Activated CD4-positive, alpha-beta memory T cell treated with anti-CD3 and anti-CD28 coated beads for 36 hours (primary cell): ENCODE data around the gene ADCY10. TPM values are rescaled to one million over a fixed set of nuclear protein-coding genes. Genes with fewer than 3 reads are reported as not detected.

Experiments
- CTCF ChIA-PET: fragments of 350-600 bp; sonication (Branson Sonifier 250); formaldehyde crosslinking; loops from one replicate; lab custom pipeline; 2021; ENCODE audit warnings: antibody characterized with exemption, inconsistent platforms; lab: Charles Lee
- POLR2A ChIA-PET: fragments of 350-600 bp; sonication (Branson Sonifier 250); formaldehyde crosslinking; loops from one replicate; lab custom pipeline; 2021; ENCODE audit warnings: antibody characterized with exemption; lab: Charles Lee
- DNase-seq: peaks from one replicate; pipeline ENCODE4 v3.0.0-alpha.2; 2020
- H3K27ac Mint-ChIP-seq: one replicate; pipeline ENCODE4 v1.8.0; 2021; ENCODE audit warnings: mixed read lengths
- H3K27me3 Mint-ChIP-seq: one replicate; pipeline ENCODE4 v1.8.0; 2021; ENCODE audit warnings: mixed read lengths
- H3K36me3 Mint-ChIP-seq: one replicate; pipeline ENCODE4 v1.8.0; 2021; ENCODE audit warnings: mixed read lengths
- H3K4me1 Mint-ChIP-seq: one replicate; pipeline ENCODE4 v1.8.0; 2021; ENCODE audit warnings: low read depth, mixed read lengths
- H3K4me3 Mint-ChIP-seq: one replicate; pipeline ENCODE4 v1.8.0; 2021; ENCODE audit warnings: mild to moderate bottlenecking, mixed read lengths
- H3K9me3 Mint-ChIP-seq: one replicate; pipeline ENCODE4 v1.8.0; 2021; ENCODE audit warnings: mixed read lengths
- intact Hi-C: fragments of 100-400 bp; cut with micrococcal nuclease; formaldehyde crosslinking; loops from one replicate; pipeline ENCODE4 v1.15.1; 2023
- total RNA-seq, 2 experiments: library from RNA; stranded (reverse); gene quantifications; one replicate each; pipeline ENCODE4 v1.2.3, GENCODE V29; 2021

ADCY10 gene, protein sequence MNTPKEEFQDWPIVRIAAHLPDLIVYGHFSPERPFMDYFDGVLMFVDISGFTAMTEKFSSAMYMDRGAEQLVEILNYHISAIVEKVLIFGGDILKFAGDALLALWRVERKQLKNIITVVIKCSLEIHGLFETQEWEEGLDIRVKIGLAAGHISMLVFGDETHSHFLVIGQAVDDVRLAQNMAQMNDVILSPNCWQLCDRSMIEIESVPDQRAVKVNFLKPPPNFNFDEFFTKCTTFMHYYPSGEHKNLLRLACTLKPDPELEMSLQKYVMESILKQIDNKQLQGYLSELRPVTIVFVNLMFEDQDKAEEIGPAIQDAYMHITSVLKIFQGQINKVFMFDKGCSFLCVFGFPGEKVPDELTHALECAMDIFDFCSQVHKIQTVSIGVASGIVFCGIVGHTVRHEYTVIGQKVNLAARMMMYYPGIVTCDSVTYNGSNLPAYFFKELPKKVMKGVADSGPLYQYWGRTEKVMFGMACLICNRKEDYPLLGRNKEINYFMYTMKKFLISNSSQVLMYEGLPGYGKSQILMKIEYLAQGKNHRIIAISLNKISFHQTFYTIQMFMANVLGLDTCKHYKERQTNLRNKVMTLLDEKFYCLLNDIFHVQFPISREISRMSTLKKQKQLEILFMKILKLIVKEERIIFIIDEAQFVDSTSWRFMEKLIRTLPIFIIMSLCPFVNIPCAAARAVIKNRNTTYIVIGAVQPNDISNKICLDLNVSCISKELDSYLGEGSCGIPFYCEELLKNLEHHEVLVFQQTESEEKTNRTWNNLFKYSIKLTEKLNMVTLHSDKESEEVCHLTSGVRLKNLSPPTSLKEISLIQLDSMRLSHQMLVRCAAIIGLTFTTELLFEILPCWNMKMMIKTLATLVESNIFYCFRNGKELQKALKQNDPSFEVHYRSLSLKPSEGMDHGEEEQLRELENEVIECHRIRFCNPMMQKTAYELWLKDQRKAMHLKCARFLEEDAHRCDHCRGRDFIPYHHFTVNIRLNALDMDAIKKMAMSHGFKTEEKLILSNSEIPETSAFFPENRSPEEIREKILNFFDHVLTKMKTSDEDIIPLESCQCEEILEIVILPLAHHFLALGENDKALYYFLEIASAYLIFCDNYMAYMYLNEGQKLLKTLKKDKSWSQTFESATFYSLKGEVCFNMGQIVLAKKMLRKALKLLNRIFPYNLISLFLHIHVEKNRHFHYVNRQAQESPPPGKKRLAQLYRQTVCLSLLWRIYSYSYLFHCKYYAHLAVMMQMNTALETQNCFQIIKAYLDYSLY (N-terminal part only)
- under 1 TPM in 1 of 2 experiments, not detected in 1; 0.05 TPM for total RNA-seq

DNA sequence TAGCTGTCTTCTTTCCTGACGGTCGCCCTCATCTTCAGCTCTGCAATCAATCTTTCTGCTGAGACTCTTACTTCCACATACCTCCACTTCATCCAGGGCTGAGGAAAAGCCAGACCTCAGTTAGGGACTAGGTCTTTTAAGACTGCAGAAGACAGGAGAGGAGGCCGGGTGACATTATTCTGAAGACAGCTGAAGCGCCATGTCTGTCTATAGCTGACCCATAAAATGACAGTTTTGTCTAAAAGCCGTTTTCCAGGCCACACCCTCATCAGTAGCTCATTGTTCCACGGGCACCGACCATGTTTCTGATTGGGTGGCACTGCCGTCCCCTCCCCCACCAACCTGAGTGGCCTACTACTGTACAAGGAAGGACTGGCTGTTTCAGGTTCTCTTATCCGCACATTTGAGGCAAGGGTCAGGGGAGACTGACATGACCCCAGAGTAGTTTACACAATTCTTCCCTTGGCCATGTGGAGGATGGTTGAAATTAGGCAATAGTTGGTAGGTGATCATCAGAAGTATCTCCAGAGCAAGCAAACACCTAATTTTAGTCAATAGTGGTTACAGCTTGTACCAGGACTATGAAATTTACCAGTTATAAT is at the start of gene ADCY10:
Gene ADCY10, minus strand, starts transcription at position 240 of the 602 bp plus-strand sequence. CDS start 8,994 bp downstream, outside the sequence.
- no peak within 1 kb of the TSS for H3K27ac Mint-ChIP-seq
- H3K36me3 Mint-ChIP-seq, result peaks cover 7% of the 10 kb centered on the region
- CTCF ChIA-PET, result no interaction called here
- intact Hi-C loops, result no loop called here
- POLR2A ChIA-PET, result no interaction called here
- H3K27me3 Mint-ChIP-seq, result no peaks in the 10 kb centered on the region
- no peak for DNase-seq
- H3K4me1 Mint-ChIP-seq, result no peaks in the 10 kb centered on the region
- no peak within 1 kb of the TSS for H3K4me3 Mint-ChIP-seq
- H3K9me3 Mint-ChIP-seq, result peaks cover 10% of the 10 kb centered on the region

DNA sequence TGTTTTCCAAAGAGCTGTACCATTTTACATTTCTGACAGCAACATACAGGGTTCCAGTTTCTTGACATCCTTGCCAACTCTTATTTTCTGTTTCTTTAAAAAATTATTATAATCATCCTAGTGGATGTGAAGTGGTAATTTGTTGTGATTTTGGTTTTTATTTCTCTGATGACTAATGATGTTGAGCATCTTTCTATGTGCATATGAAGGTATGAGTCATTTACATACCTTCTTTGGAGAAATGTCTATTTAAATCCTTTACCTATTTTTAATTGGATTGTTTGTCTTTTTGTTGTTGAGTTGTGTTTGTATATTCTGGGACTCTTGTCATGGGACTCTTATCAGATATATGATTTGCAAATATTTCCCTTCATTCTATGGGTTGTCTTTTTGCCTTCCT is 43.8 kb upstream of the ADCY10 start:
- H3K4me1 Mint-ChIP-seq, result peaks cover 17% of the 10 kb centered on the region
- intact Hi-C loops, result no loop called here
- H3K9me3 Mint-ChIP-seq, result no peaks in the 10 kb centered on the region
- ChIA-PET CTCF (interaction anchor here (0.7 kb wide), 1 partner anchor 125 kb away, joined by 3 read pairs; no protein-coding TSS in a partner anchor), POLR2A (no interaction called here)
- H3K27me3 Mint-ChIP-seq, result no peaks in the 10 kb centered on the region
- H3K27ac Mint-ChIP-seq, result no peak overlapping the region
- DNase-seq, result no peak
- peaks cover 26% of the 10 kb centered on the region for H3K36me3 Mint-ChIP-seq
- H3K4me3 Mint-ChIP-seq, result no peak overlapping the region

DNA sequence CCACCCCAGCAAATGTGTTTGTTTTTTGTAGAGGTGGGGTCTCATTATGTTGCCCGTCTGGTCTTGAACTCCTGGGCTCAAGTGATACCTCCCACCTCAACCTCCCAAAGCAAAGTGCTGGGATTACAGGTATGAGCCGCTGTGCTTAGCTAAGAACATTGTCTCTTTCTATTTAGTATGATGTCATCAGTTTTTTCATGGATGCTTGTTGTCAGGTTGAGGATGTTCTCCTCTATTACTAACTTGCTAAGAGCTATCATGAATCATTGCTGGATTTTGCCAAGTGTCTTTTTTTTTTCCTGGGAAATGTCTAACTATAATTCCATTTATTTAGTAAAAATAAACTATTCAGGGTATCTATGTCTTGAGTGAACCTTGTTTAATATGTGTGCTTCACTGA is 42.0 kb upstream of the ADCY10 start:
- CTCF ChIA-PET, result no interaction called here
- H3K9me3 Mint-ChIP-seq, result no peaks in the 10 kb centered on the region
- DNase-seq, result no peak

GRCh38 chr1:167950569-167950968 is 36.6 kb upstream of the ADCY10 start:
- Mint-ChIP-seq H3K4me1 (peaks cover 30% of the 10 kb centered on the region), H3K27ac (no peak overlapping the region), H3K4me3 (no peak overlapping the region), H3K27me3 (no peaks in the 10 kb centered on the region), H3K9me3 (no peaks in the 10 kb centered on the region), H3K36me3 (peaks cover 23% of the 10 kb centered on the region)
- intact Hi-C loops, result no loop called here
- DNase-seq, result no peak
- POLR2A ChIA-PET, result no interaction called here
- CTCF ChIA-PET, result no interaction called here

More for the DNA sequence above, 42.0 kb upstream of the ADCY10 start:
- POLR2A ChIA-PET, result no interaction called here
- H3K36me3 Mint-ChIP-seq, result peaks cover 22% of the 10 kb centered on the region
- H3K27ac Mint-ChIP-seq, result no peak overlapping the region
- H3K4me3 Mint-ChIP-seq, result no peak overlapping the region
- peaks cover 18% of the 10 kb centered on the region for H3K4me1 Mint-ChIP-seq
- no peaks in the 10 kb centered on the region for H3K27me3 Mint-ChIP-seq
- intact Hi-C loops, result no loop called here

DNA sequence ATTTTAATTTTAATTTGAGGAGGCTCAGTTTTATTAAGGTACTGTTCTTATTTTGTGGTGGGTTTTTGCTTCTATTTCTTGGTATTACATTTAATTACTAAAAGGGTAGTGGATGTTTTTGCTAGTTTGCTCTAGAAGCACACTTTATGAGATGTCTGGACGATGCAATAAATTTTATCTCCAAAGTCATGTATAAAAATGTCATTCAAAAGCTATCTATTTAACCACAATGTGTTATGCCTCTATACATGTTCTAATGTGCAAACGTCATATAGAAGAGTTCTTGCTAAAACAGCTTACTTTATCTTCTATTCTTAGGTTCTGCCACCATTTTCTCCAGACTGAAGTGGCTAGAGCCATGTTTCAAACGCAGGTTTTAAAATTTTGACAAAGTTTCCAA is 35.9 kb upstream of the ADCY10 start:
- intact Hi-C loops, result no loop called here
- no peaks in the 10 kb centered on the region for H3K27me3 Mint-ChIP-seq
- no peak for DNase-seq
- H3K27ac Mint-ChIP-seq, result no peak overlapping the region
- peaks cover 18% of the 10 kb centered on the region for H3K36me3 Mint-ChIP-seq
- no peak overlapping the region for H3K4me3 Mint-ChIP-seq
- H3K4me1 Mint-ChIP-seq, result peaks cover 35% of the 10 kb centered on the region
- CTCF ChIA-PET, result no interaction called here
- no peaks in the 10 kb centered on the region for H3K9me3 Mint-ChIP-seq
- POLR2A ChIA-PET, result no interaction called here

GRCh38 chr1:167947733-167948132 is 33.8 kb upstream of the ADCY10 start:
- Mint-ChIP-seq H3K27me3 (no peaks in the 10 kb centered on the region), H3K4me3 (no peak overlapping the region), H3K27ac (no peak overlapping the region), H3K36me3 (peaks cover 15% of the 10 kb centered on the region), H3K9me3 (peaks cover 4% of the 10 kb centered on the region), H3K4me1 (peaks cover 35% of the 10 kb centered on the region)
- DNase-seq, result no peak
- ChIA-PET CTCF (interaction anchor here (0.6 kb wide), 1 partner anchor 146 kb away, joined by 3 read pairs; no protein-coding TSS in a partner anchor), POLR2A (no interaction called here)
- intact Hi-C loops, result no loop called here

DNA sequence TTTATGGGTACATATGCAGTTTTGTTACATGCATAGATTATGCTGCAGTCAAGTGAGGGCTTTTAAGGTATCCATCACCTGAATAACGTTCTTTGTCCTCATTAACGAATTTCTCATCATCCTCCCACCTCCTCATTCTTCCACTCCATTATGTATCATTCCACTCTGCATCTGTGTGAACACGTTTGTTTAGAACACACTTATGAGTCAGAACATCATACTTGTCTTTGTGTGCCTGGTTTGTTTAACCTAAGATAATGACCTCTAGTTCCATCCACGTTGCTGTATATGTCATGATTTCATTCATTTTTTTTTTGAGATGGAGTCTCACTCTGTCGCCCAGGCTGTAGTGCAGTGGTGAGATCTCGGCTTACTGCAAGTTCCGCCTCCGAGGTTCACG is 29.6 kb upstream of the ADCY10 start:
- POLR2A ChIA-PET, result no interaction called here
- Mint-ChIP-seq H3K27ac (no peak overlapping the region), H3K9me3 (peaks cover 4% of the 10 kb centered on the region), H3K4me3 (no peak overlapping the region), H3K4me1 (peaks cover 30% of the 10 kb centered on the region), H3K27me3 (no peaks in the 10 kb centered on the region), H3K36me3 (peaks cover 8% of the 10 kb centered on the region)
- DNase-seq, result no peak
- CTCF ChIA-PET, result no interaction called here
- intact Hi-C loops, result no loop called here

- Mint-ChIP-seq H3K4me1 (peaks cover 17% of the 10 kb centered on the region), H3K4me3 (no peak overlapping the region), H3K27me3 (no peaks in the 10 kb centered on the region), H3K36me3 (peaks cover 16% of the 10 kb centered on the region), H3K9me3 (peaks cover 4% of the 10 kb centered on the region), H3K27ac (no peak overlapping the region)
- POLR2A ChIA-PET, result no interaction called here
- CTCF ChIA-PET, result no interaction called here
- DNase-seq, result no peak
- intact Hi-C loops, result no loop called here
Observed at GRCh38 chr1:167940264-167940663, 26.3 kb upstream of the ADCY10 start.

DNA sequence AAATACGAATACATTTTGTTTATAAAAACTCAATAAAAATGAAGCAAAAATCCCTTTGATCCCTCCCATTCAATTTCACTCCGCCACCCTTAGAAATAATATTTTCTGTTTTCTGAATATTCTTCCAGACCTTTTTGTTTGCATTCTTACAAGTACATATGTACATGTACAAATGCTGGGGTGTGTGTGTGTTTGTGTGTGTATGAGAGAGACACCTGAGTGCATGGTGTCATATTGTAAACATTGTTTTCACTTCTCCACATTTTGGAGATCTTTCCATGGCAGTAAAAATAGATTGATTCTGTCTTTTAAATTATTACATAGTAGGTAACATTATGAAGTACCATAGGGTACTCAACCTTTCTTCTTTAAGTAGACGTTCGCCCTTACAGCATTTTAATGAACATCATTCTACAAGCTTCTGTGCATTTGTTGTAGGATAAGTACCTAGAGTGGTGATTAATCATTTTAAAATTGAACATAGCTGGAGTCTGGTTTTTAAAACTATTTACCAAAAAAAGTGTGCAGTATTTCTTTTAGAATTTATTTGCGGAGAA is 24.2 kb upstream of the ADCY10 start:
- ChIA-PET POLR2A (no interaction called here), CTCF (interaction anchor here (5.3 kb wide), 1 partner anchor 145 kb away, joined by 27 read pairs; no protein-coding TSS in a partner anchor)
- Mint-ChIP-seq H3K27me3 (no peaks in the 10 kb centered on the region), H3K9me3 (no peaks in the 10 kb centered on the region), H3K36me3 (peaks cover 8% of the 10 kb centered on the region), H3K4me1 (peaks cover 28% of the 10 kb centered on the region), H3K4me3 (peak overlapping the region; percentile 91), H3K27ac (peak overlapping the region; percentile 53)
- DNase-seq, result no peak
- intact Hi-C loops, result loop anchor here (5.0 kb wide), 5 partner anchors 299 to 1954 kb away; partner anchors contain the start of genes POU2F1, RCSD1, SCYL3 and TADA1

GRCh38 chr1:167937709-167938010 is 23.7 kb upstream of the ADCY10 start:
- Mint-ChIP-seq H3K4me1 (peaks cover 31% of the 10 kb centered on the region), H3K4me3 (peak overlapping the region; percentile 91), H3K27me3 (no peaks in the 10 kb centered on the region), H3K27ac (peak overlapping the region; percentile 100), H3K9me3 (no peaks in the 10 kb centered on the region), H3K36me3 (peaks cover 8% of the 10 kb centered on the region)
- intact Hi-C loops, result loop anchor here (2.0 to 5.0 kb wide), 6 partner anchors 201 to 1955 kb away; partner anchors contain the start of genes POU2F1, RCSD1, SCYL3 and TADA1
- ChIA-PET POLR2A (interaction anchor here (0.6 kb wide), 1 partner anchor 221 kb away, joined by 3 read pairs; no protein-coding TSS in a partner anchor), CTCF (interaction anchor here (0.8 to 5.3 kb wide), 3 partner anchors 11 to 223 kb away, joined by 3 to 27 read pairs (median 3); no protein-coding TSS in a partner anchor)
- DNase-seq, result no peak
